H9 (cell line): Measurements from ENCODE around the gene FBXL7. TPM values are rescaled to one million over a fixed set of nuclear protein-coding genes. Genes with fewer than 3 reads are reported as not detected.

Experiments
- DNase-seq: peaks from one replicate; pipeline ENCODE4 v3.0.0-alpha.2; 2017
- H2AFZ ChIP-seq: one replicate; pipeline ENCODE4 v1.6.1; 2013; ENCODE audit warnings: mild to moderate bottlenecking, low read length, control low read depth, moderate library complexity
- H2AK5ac ChIP-seq: 2 replicates; pipeline ENCODE4 v1.6.1; 2013; ENCODE audit warnings: low read length, control low read depth, mixed read lengths; ENCODE audit not compliant: insufficient read length
- H2BK120ac ChIP-seq: one replicate; pipeline ENCODE4 v1.6.1; 2013; ENCODE audit warnings: low read depth, mild to moderate bottlenecking, low read length, control low read depth, inconsistent platforms; ENCODE audit not compliant: poor library complexity, severe bottlenecking
- H2BK12ac ChIP-seq: 2 replicates; pipeline ENCODE4 v1.6.1; 2013; ENCODE audit warnings: low read length, control low read depth, mixed read lengths, low read depth; ENCODE audit not compliant: insufficient read length
- H2BK15ac ChIP-seq: 2 replicates; pipeline ENCODE4 v1.6.1; 2013; ENCODE audit warnings: low read depth, low read length, control low read depth
- H2BK20ac ChIP-seq: one replicate; pipeline ENCODE4 v1.6.1; 2013; ENCODE audit warnings: low read depth, mild to moderate bottlenecking, low read length, control low read depth, inconsistent platforms; ENCODE audit not compliant: poor library complexity, severe bottlenecking
- H2BK5ac ChIP-seq: 2 replicates; pipeline ENCODE4 v1.6.1; 2013; ENCODE audit warnings: low read length, control low read depth, mixed read lengths; ENCODE audit not compliant: insufficient read length
- H3K14ac ChIP-seq: 2 replicates; pipeline ENCODE4 v1.6.1; 2013; ENCODE audit warnings: low read length, control low read depth; ENCODE audit not compliant: insufficient read depth
- H3K18ac ChIP-seq: 2 replicates; pipeline ENCODE4 v1.6.1; 2013; ENCODE audit warnings: low read depth, mild to moderate bottlenecking, mixed read lengths, low read length, control low read depth; ENCODE audit not compliant: insufficient read length
- H3K23ac ChIP-seq: 2 replicates; pipeline ENCODE4 v1.6.1; 2013; ENCODE audit warnings: low read length, control low read depth, mixed read lengths, low read depth; ENCODE audit not compliant: insufficient read length
- H3K23me2 ChIP-seq: 2 replicates; pipeline ENCODE4 v1.6.1; 2013; ENCODE audit warnings: low read depth, mild to moderate bottlenecking, mixed read lengths, low read length, control low read depth; ENCODE audit not compliant: insufficient read length, poor library complexity, severe bottlenecking
- H3K27ac ChIP-seq: 2 replicates; pipeline ENCODE4 v1.5.1; 2013; ENCODE audit warnings: low read length, control low read depth, mixed read lengths, low read depth; ENCODE audit not compliant: insufficient read length
- H3K27me3 ChIP-seq: 2 replicates; pipeline ENCODE4 v1.6.1; 2013; ENCODE audit warnings: low read length, control low read depth, inconsistent platforms; ENCODE audit not compliant: insufficient read depth
- H3K4ac ChIP-seq: 2 replicates; pipeline ENCODE4 v1.6.1; 2013; ENCODE audit warnings: low read depth, mild to moderate bottlenecking, control low read depth, inconsistent platforms, low read length, moderate library complexity
- H3K4me1 ChIP-seq: 2 replicates; pipeline ENCODE4 v1.6.1; 2013; ENCODE audit warnings: low read length, control low read depth, inconsistent platforms; ENCODE audit not compliant: insufficient read depth
- H3K4me2 ChIP-seq: 2 replicates; pipeline ENCODE4 v1.6.1; 2013; ENCODE audit warnings: low read length, control low read depth, mixed read lengths; ENCODE audit not compliant: insufficient read length, insufficient read depth
- H3K56ac ChIP-seq: 2 replicates; pipeline ENCODE4 v1.6.1; 2013; ENCODE audit warnings: low read depth, mild to moderate bottlenecking, mixed read lengths, low read length, control low read depth; ENCODE audit not compliant: insufficient read length
- H3K79me1 ChIP-seq: 2 replicates; pipeline ENCODE4 v1.6.1; 2013; ENCODE audit warnings: low read depth, mild to moderate bottlenecking, moderate library complexity, low read length, control low read depth, inconsistent platforms; ENCODE audit not compliant: insufficient read depth, poor library complexity, severe bottlenecking
- H3K79me2 ChIP-seq: 2 replicates; pipeline ENCODE4 v1.6.1; 2013; ENCODE audit warnings: low read length, control low read depth, inconsistent platforms; ENCODE audit not compliant: insufficient read depth
- H3K9ac ChIP-seq: 2 replicates; pipeline ENCODE4 v1.6.1; 2013; ENCODE audit warnings: low read length, control low read depth, mixed read lengths; ENCODE audit not compliant: insufficient read length; ENCODE audit errors: extremely low read depth
- H3K9me3 ChIP-seq: one replicate; pipeline ENCODE4 v1.6.1; 2013; ENCODE audit warnings: low read depth, low read length, inconsistent platforms; ENCODE audit not compliant: control insufficient read depth
- H3T11ph ChIP-seq: one replicate; pipeline ENCODE4 v1.6.1; 2013; ENCODE audit warnings: mild to moderate bottlenecking, low read length, control low read depth, inconsistent platforms
- H4K20me1 ChIP-seq: one replicate; pipeline ENCODE4 v1.6.1; 2013; ENCODE audit not compliant: control insufficient read depth, insufficient read length, insufficient read depth
- H4K5ac ChIP-seq: 2 replicates; pipeline ENCODE4 v1.6.1; 2013; ENCODE audit warnings: low read depth, mild to moderate bottlenecking, mixed read lengths, low read length, control low read depth; ENCODE audit not compliant: insufficient read length
- H4K8ac ChIP-seq: replicated peaks from 2 replicates; pipeline ENCODE4 v1.6.1; 2013; ENCODE audit warnings: low read length, control low read depth, mixed read lengths, low read depth; ENCODE audit not compliant: insufficient read length
- H4K91ac ChIP-seq: 2 replicates; pipeline ENCODE4 v1.6.1; 2013; ENCODE audit warnings: low read depth, mild to moderate bottlenecking, moderate library complexity, mixed read lengths, low read length, control low read depth; ENCODE audit not compliant: insufficient read length
- H3K27ac Mint-ChIP-seq, 3 experiments: 2 replicates in 2 of 3; 3 replicates in 1 of 3; pipeline ENCODE4 v1.8.0; 2020 to 2021; ENCODE audit warnings: mixed read lengths in 3 of 3, mild to moderate bottlenecking in 1 of 3, moderate library complexity in 1 of 3
- H3K27me3 Mint-ChIP-seq: 2 replicates; pipeline ENCODE4 v1.8.0; 2021; ENCODE audit warnings: low read depth, mild to moderate bottlenecking, moderate library complexity, mixed read lengths
- H3K36me3 Mint-ChIP-seq, 3 experiments: 2 replicates in 2 of 3; 3 replicates in 1 of 3; pipeline ENCODE4 v1.8.0; 2020 to 2021; ENCODE audit warnings: low read depth in 3 of 3, mixed read lengths in 3 of 3; ENCODE audit not compliant: insufficient read depth in 1 of 3
- H3K4me1 Mint-ChIP-seq, 2 experiments: 2 replicates each; pipeline ENCODE4 v1.8.0; 2020; ENCODE audit warnings: mixed read lengths in 2 of 2
- H3K4me3 Mint-ChIP-seq, 2 experiments: 2 replicates in 1 of 2; 3 replicates in 1 of 2; pipeline ENCODE4 v1.8.0; 2020 to 2021; ENCODE audit warnings: mild to moderate bottlenecking in 2 of 2, mixed read lengths in 2 of 2, moderate library complexity in 1 of 2
- H3K9me3 Mint-ChIP-seq, 2 experiments: 2 replicates in 1 of 2; 3 replicates in 1 of 2; pipeline ENCODE4 v1.8.0; 2020; ENCODE audit warnings: mild to moderate bottlenecking in 2 of 2, mixed read lengths in 2 of 2, moderate library complexity in 1 of 2
- WGBS: extraction: QIAGEN DNeasy Blood & Tissue Kit; methylation state at CpG from one replicate; pipeline ENCODE4 v1.1.7; 2013; ENCODE audit warnings: missing lambda C conversion rate, low lambda C conversion rate, mixed read lengths; ENCODE audit not compliant: insufficient read length; ENCODE audit errors: extremely low coverage; 5-methylcytosine and 5-hydroxymethylcytosine counted together
- total RNA-seq: library from RNA; stranded (reverse); gene quantifications from 2 replicates; pipeline ENCODE4 v1.2.1, GENCODE V29; 2021
- TF ChIP-seq, protein P1 (sequence below): fragments of 200-600 bp; sonication (generic); conservative IDR thresholded peaks from 3 replicates; pipeline ENCODE4 v1.8.0; 2021; ENCODE audit warnings: antibody characterized with exemption, mild to moderate bottlenecking

Gene FBXL7
- total RNA-seq, 1 experiment from 2014 or later: 14.6 TPM

- Histone ChIP-seq H3K79me2 (no peaks in the 10 kb centered on the region; the same call in 1 of the 2 replicates), H3K14ac (no peak overlapping the region), H4K20me1 (no peaks in the 10 kb centered on the region), H3K56ac (no peak overlapping the region), H4K5ac (no peak overlapping the region), H2BK5ac (no peak overlapping the region), H2BK20ac (no peak overlapping the region), H3K9me3 (no peaks in the 10 kb centered on the region), H3K18ac (no peak overlapping the region), H3T11ph (no peak overlapping the region), H4K91ac (no peak overlapping the region), H3K79me1 (no peaks in the 10 kb centered on the region), H3K4me1 (peaks cover 7% of the 10 kb centered on the region; the same call in 1 of the 2 replicates), H3K27me3 (no peaks in the 10 kb centered on the region), H2BK120ac (no peak overlapping the region), H2BK12ac (no peak overlapping the region), H3K4me2 (no peak overlapping the region), H3K23ac (no peak overlapping the region), H3K9ac (no peak overlapping the region), H2AK5ac (no peak overlapping the region), H3K4ac (no peak overlapping the region), H3K27ac (no peak overlapping the region), H3K23me2 (no peaks in the 10 kb centered on the region), H4K8ac (no peak overlapping the region), H2AFZ (no peak overlapping the region), H2BK15ac (no peak overlapping the region)
- WGBS: no CpG with 5 or more reads among the region's 2 CpGs
- Mint-ChIP-seq H3K4me1 (peaks cover 9 to 15% of the 10 kb centered on the region in 2 experiments), H3K36me3 (peaks cover 0 to 8% (median 3%) of the 10 kb centered on the region in 3 experiments; a peak in 4 of 7 replicates), H3K27me3 (no peaks in the 10 kb centered on the region), H3K9me3 (no peaks in the 10 kb centered on the region), H3K4me3 (no peak overlapping the region), H3K27ac (no peak overlapping the region; a peak in 1 of 7 replicates)
- DNase-seq: no peak
- TF ChIP-seq, protein P1, sequence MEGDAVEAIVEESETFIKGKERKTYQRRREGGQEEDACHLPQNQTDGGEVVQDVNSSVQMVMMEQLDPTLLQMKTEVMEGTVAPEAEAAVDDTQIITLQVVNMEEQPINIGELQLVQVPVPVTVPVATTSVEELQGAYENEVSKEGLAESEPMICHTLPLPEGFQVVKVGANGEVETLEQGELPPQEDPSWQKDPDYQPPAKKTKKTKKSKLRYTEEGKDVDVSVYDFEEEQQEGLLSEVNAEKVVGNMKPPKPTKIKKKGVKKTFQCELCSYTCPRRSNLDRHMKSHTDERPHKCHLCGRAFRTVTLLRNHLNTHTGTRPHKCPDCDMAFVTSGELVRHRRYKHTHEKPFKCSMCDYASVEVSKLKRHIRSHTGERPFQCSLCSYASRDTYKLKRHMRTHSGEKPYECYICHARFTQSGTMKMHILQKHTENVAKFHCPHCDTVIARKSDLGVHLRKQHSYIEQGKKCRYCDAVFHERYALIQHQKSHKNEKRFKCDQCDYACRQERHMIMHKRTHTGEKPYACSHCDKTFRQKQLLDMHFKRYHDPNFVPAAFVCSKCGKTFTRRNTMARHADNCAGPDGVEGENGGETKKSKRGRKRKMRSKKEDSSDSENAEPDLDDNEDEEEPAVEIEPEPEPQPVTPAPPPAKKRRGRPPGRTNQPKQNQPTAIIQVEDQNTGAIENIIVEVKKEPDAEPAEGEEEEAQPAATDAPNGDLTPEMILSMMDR: no peak
These were observed 107.1 kb downstream of the FBXL7 start for GRCh38 chr5:15607076-15607475.
